B cell (primary cell): Measurements from ENCODE around the gene RAB8B.

ENCODE experiments used
- CTCF ChIP-seq: fragments of 200-600 bp; IDR thresholded peaks from one replicate; pipeline ENCODE4 v1.8.0; 2022; ENCODE audit warnings: antibody characterized with exemption, mild to moderate bottlenecking
- EZH2 ChIP-seq: IDR thresholded peaks from 2 replicates; pipeline ENCODE4 v1.6.1; 2012; ENCODE audit warnings: borderline replicate concordance, low read depth, mild to moderate bottlenecking, moderate library complexity, low read length; ENCODE audit not compliant: insufficient read depth, poor library complexity, severe bottlenecking

GRCh38 chr15:63223463-63223862 is 34.1 kb downstream of the RAB8B start:
- TF ChIP-seq CTCF (no peak), EZH2 (no peak)
